H1 (cell line): Measurements from ENCODE around the gene CLDN15. TPM values are rescaled to one million over a fixed set of nuclear protein-coding genes. Genes with fewer than 3 reads are reported as not detected.

Source experiments
- CTCF ChIA-PET: fragments of 300-600 bp; sonication (Branson Sonifier 250); formaldehyde crosslinking; loops from one replicate; lab custom pipeline; 2021; ENCODE audit not compliant: partially characterized antibody; lab: Charles Lee
- POLR2A ChIA-PET: fragments of 300-600 bp; sonication (Branson Sonifier 250); formaldehyde crosslinking; loops from one replicate; lab custom pipeline; 2021; ENCODE audit warnings: inconsistent platforms; ENCODE audit not compliant: partially characterized antibody; lab: Charles Lee
- DNase-seq, 2 experiments: peaks; one replicate each; pipeline versions ENCODE4 v3.0.0 to v3.0.0-alpha.2; 2010 to 2022; ENCODE audit warnings: low spot score in 2 of 2, low read depth in 1 of 2, mixed read lengths in 1 of 2
- FAIRE-seq: peaks from 2 replicates; lab custom pipeline; 2011; peaks lifted over from hg19 to GRCh38; lab: Jason Lieb, UNC
- H2AFZ ChIP-seq: 2 replicates; pipeline ENCODE4 v1.8.1; 2012; ENCODE audit warnings: low read length, inconsistent platforms
- H2AK5ac ChIP-seq: 2 replicates; pipeline ENCODE4 v1.6.1; 2013; ENCODE audit warnings: low read depth, low read length
- H2BK120ac ChIP-seq: replicated peaks from 2 replicates; pipeline ENCODE3; 2013; ENCODE audit warnings: low read depth, low read length, inconsistent platforms
- H2BK12ac ChIP-seq: 2 replicates; pipeline ENCODE4 v1.6.1; 2013; ENCODE audit warnings: low read depth, low read length
- H2BK15ac ChIP-seq: 2 replicates; pipeline ENCODE4 v1.6.1; 2013; ENCODE audit warnings: low read length
- H2BK20ac ChIP-seq: 2 replicates; pipeline ENCODE4 v1.6.1; 2013; ENCODE audit warnings: low read length
- H2BK5ac ChIP-seq: 2 replicates; pipeline ENCODE4 v1.6.1; 2013; ENCODE audit warnings: low read depth, low read length
- H3K14ac ChIP-seq: 2 replicates; pipeline ENCODE4 v1.6.1; 2013; ENCODE audit warnings: inconsistent platforms; ENCODE audit not compliant: insufficient read length
- H3K18ac ChIP-seq: 2 replicates; pipeline ENCODE4 v1.6.1; 2013; ENCODE audit warnings: low read length; ENCODE audit errors: extremely low read depth
- H3K23ac ChIP-seq: 2 replicates; pipeline ENCODE4 v1.6.1; 2013; ENCODE audit warnings: inconsistent platforms; ENCODE audit not compliant: insufficient read length
- H3K23me2 ChIP-seq: 2 replicates; pipeline ENCODE4 v1.6.1; 2013; ENCODE audit warnings: low read depth, low read length
- H3K27ac ChIP-seq: 2 replicates; pipeline ENCODE4 v1.6.1; 2011; ENCODE audit warnings: low read depth, low read length, inconsistent platforms
- H3K27me3 ChIP-seq, 4 experiments: replicated peaks in 1 of 4; 1 replicate in 1 of 4; 2 replicates in 3 of 4; pipeline versions ENCODE4 v1.6.1 to v1.8.1; 2011 to 2013; ENCODE audit warnings: low read length in 3 of 4, mild to moderate bottlenecking in 3 of 4, inconsistent platforms in 2 of 4, mixed read lengths in 2 of 4, moderate library complexity in 1 of 4; ENCODE audit not compliant: control insufficient read depth in 3 of 4, insufficient read depth in 3 of 4; ENCODE audit errors: extremely low read depth in 1 of 4
- H3K36me3 ChIP-seq, 4 experiments: 2 replicates each; pipeline versions ENCODE4 v1.6.1 to v1.8.1; 2011 to 2013; ENCODE audit warnings: mild to moderate bottlenecking in 4 of 4, low read length in 3 of 4, moderate library complexity in 2 of 4, control low read depth in 1 of 4, inconsistent platforms in 1 of 4; ENCODE audit not compliant: insufficient read depth in 4 of 4, control insufficient read depth in 2 of 4
- H3K4ac ChIP-seq: replicated peaks from 2 replicates; pipeline ENCODE3; 2013; ENCODE audit warnings: low read length, low read depth, mixed read lengths, inconsistent platforms; ENCODE audit not compliant: insufficient read length
- H3K4me1 ChIP-seq, 4 experiments: replicated peaks in 1 of 4; 1 replicate in 1 of 4; 2 replicates in 3 of 4; pipeline versions ENCODE4 v1.6.1 to v1.8.1; 2011 to 2013; ENCODE audit warnings: low read length in 3 of 4, inconsistent platforms in 2 of 4, mixed read lengths in 1 of 4; ENCODE audit not compliant: insufficient read depth in 4 of 4, control insufficient read depth in 3 of 4
- H3K4me2 ChIP-seq, 2 experiments: 2 replicates each; pipeline versions ENCODE4 v1.6.1 to v1.8.1; 2011 to 2013; ENCODE audit warnings: low read depth in 2 of 2, low read length in 2 of 2, control low read depth in 1 of 2, inconsistent platforms in 1 of 2, mild to moderate bottlenecking in 1 of 2; ENCODE audit not compliant: insufficient read depth in 1 of 2
- H3K4me3 ChIP-seq, 4 experiments: fragments of 200-600, 300-600 bp in 1 of 4; sonication (generic), shearing (Covaris generic), sonication (Bioruptor Twin) in 1 of 4; 2 replicates each; pipeline versions ENCODE4 v1.5.1 to v1.8.1; 2011 to 2016; ENCODE audit warnings: low read length in 4 of 4, low read depth in 3 of 4, control low read depth in 2 of 4, inconsistent platforms in 2 of 4, mild to moderate bottlenecking in 2 of 4, mixed read lengths in 1 of 4, moderate library complexity in 1 of 4; ENCODE audit not compliant: insufficient read depth in 2 of 4; ENCODE audit errors: extremely low read depth in 1 of 4
- H3K56ac ChIP-seq: replicated peaks from 2 replicates; pipeline ENCODE3; 2013; ENCODE audit warnings: low read depth, mild to moderate bottlenecking, mixed read lengths, low read length, inconsistent platforms; ENCODE audit not compliant: insufficient read length
- H3K79me1 ChIP-seq: 2 replicates; pipeline ENCODE4 v1.6.1; 2013; ENCODE audit warnings: low read depth, low read length, control low read depth
- H3K79me2 ChIP-seq, 2 experiments: 2 replicates each; pipeline versions ENCODE4 v1.6.1 to v1.8.1; 2012 to 2013; ENCODE audit warnings: low read length in 2 of 2, mild to moderate bottlenecking in 2 of 2, inconsistent platforms in 1 of 2; ENCODE audit not compliant: insufficient read depth in 2 of 2, control insufficient read depth in 1 of 2
- H3K9ac ChIP-seq, 4 experiments: replicated peaks in 1 of 4; 1 replicate in 1 of 4; 2 replicates in 3 of 4; pipeline versions ENCODE4 v1.6.1 to v1.8.1; 2011 to 2013; ENCODE audit warnings: low read depth in 3 of 4, low read length in 3 of 4, control low read depth in 2 of 4, mild to moderate bottlenecking in 2 of 4, moderate library complexity in 2 of 4, inconsistent platforms in 1 of 4; ENCODE audit errors: extremely low read depth in 1 of 4
- H3K9me3 ChIP-seq, 2 experiments: 2 replicates each; pipeline versions ENCODE4 v1.6.1 to v1.8.1; 2012 to 2013; ENCODE audit warnings: mild to moderate bottlenecking in 2 of 2, moderate library complexity in 2 of 2, control low read depth in 1 of 2, inconsistent platforms in 1 of 2, low read depth in 1 of 2, low read length in 1 of 2, mixed read lengths in 1 of 2; ENCODE audit not compliant: insufficient read depth in 2 of 2
- H4K20me1 ChIP-seq, 2 experiments: replicated peaks in 1 of 2; 2 replicates each; pipeline versions ENCODE3 to v1.8.1; 2011 to 2013; ENCODE audit warnings: inconsistent platforms in 2 of 2, low read length in 2 of 2, mild to moderate bottlenecking in 1 of 2; ENCODE audit not compliant: insufficient read depth in 2 of 2, control insufficient read depth in 1 of 2
- H4K5ac ChIP-seq: 2 replicates; pipeline ENCODE4 v1.6.1; 2013; ENCODE audit warnings: low read length, low read depth, mixed read lengths, inconsistent platforms; ENCODE audit not compliant: insufficient read length
- H4K8ac ChIP-seq: 2 replicates; pipeline ENCODE4 v1.8.0; 2013; ENCODE audit warnings: mild to moderate bottlenecking, moderate library complexity, low read length, inconsistent platforms; ENCODE audit not compliant: insufficient read depth; ENCODE audit errors: extremely low read depth
- H4K91ac ChIP-seq: replicated peaks from 2 replicates; pipeline ENCODE3; 2013; ENCODE audit warnings: low read length, mixed read lengths, inconsistent platforms; ENCODE audit not compliant: insufficient read length
- ASH2L ChIP-seq: fragments of 200-600, 300-600 bp; sonication (generic); IDR thresholded peaks from one replicate; pipeline ENCODE4 v1.7.1; 2017; ENCODE audit warnings: low read length
- EP300 ChIP-seq, 2 experiments: IDR thresholded peaks; 1 replicate in 1 of 2; 2 replicates in 1 of 2; pipeline ENCODE4 v1.6.1; 2011 to 2012; ENCODE audit warnings: low read depth in 2 of 2, low read length in 2 of 2, mild to moderate bottlenecking in 2 of 2, borderline replicate concordance in 1 of 2, inconsistent platforms in 1 of 2, moderate library complexity in 1 of 2
- HDAC2 ChIP-seq, 2 experiments: fragments of 300-600 bp in 1 of 2; sonication (generic) in 1 of 2; IDR thresholded peaks; 2 replicates each; pipeline ENCODE4 v1.6.1; 2011 to 2012; ENCODE audit warnings: low read depth in 2 of 2, low read length in 2 of 2, mild to moderate bottlenecking in 2 of 2, moderate library complexity in 2 of 2, borderline replicate concordance in 1 of 2, inconsistent platforms in 1 of 2
- JUND ChIP-seq: IDR thresholded peaks from 2 replicates; pipeline ENCODE4 v1.6.1; 2011; ENCODE audit warnings: mild to moderate bottlenecking, improper control_type of control experiment, low read length
- KDM4A ChIP-seq: IDR thresholded peaks from one replicate; pipeline ENCODE4 v1.7.1; 2012; ENCODE audit warnings: low read depth, mild to moderate bottlenecking, moderate library complexity, low read length, inconsistent platforms; ENCODE audit not compliant: severe bottlenecking
- NANOG ChIP-seq: IDR thresholded peaks from 2 replicates; pipeline ENCODE4 v1.6.1; 2011; ENCODE audit warnings: low read length, low read depth, mild to moderate bottlenecking, inconsistent platforms; ENCODE audit not compliant: insufficient read depth, poor library complexity, severe bottlenecking
- POU5F1 ChIP-seq: IDR thresholded peaks from 2 replicates; pipeline ENCODE4 v1.6.1; 2011; ENCODE audit warnings: low read depth, mild to moderate bottlenecking, low read length, moderate library complexity
- SP1 ChIP-seq: IDR thresholded peaks from 2 replicates; pipeline ENCODE4 v1.6.1; 2011; ENCODE audit warnings: low read depth, low read length
- SP4 ChIP-seq: IDR thresholded peaks from 2 replicates; pipeline ENCODE4 v1.6.1; 2012; ENCODE audit warnings: low read length, inconsistent platforms
- TCF12 ChIP-seq: IDR thresholded peaks from 2 replicates; pipeline ENCODE4 v1.6.1; 2011; ENCODE audit warnings: low read depth, mild to moderate bottlenecking, low read length
- ZNF274 ChIP-seq: IDR thresholded peaks from 2 replicates; pipeline ENCODE4 v1.7.0; 2012; ENCODE audit warnings: low read length, borderline replicate concordance; ENCODE audit errors: extremely low read depth
- WGBS, 2 experiments: shearing (Covaris generic) in 1 of 2; methylation state at CpG; one replicate each; pipeline versions ENCODE4 v1.1.6 to v1.1.7; 2013 to 2015; ENCODE audit warnings: low lambda C conversion rate in 2 of 2, mixed read lengths in 2 of 2, inconsistent platforms in 1 of 2, low coverage in 1 of 2, missing lambda C conversion rate in 1 of 2; ENCODE audit not compliant: insufficient replicate concordance in 2 of 2, insufficient coverage in 1 of 2, insufficient read length in 1 of 2; ENCODE audit errors: extremely low coverage in 1 of 2, missing lambda C conversion rate in 1 of 2; 5-methylcytosine and 5-hydroxymethylcytosine counted together
- polyA plus RNA-seq, 7 experiments: library from polyadenylated mRNA; depleted of rRNA in 3 of 7; stranded (reverse) in 5 of 7; unstranded in 2 of 7; fragments of >200 nt in 5 of 7; fragments of 200-250 nt in 2 of 7; gene quantifications; 1 replicate in 5 of 7; 2 replicates in 1 of 7; 4 replicates in 1 of 7; pipeline versions ENCODE4 v1.2.1 to v1.2.3, GENCODE V29; 2011 to 2013; ENCODE audit warnings: missing spikeins in 2 of 7, mixed read lengths in 2 of 7
- total RNA-seq: library from RNA; stranded (reverse); fragmentation: NEBNext Ultra II Directional; extraction: Animal tissue kit (Norgen Biotek cat#: 25700); gene quantifications from 2 replicates; pipeline ENCODE4 v1.2.1, GENCODE V29; 2021
- TF ChIP-seq, protein P1 (sequence below): IDR thresholded peaks from 2 replicates; pipeline ENCODE4 v1.6.1; 2012; ENCODE audit warnings: low read length, inconsistent platforms

The CLDN15 gene
- total and polyA plus RNA-seq, 2 of the 8 experiments (the other 6 are each of a cell fraction or from before 2014, with no cell fraction given) = 5.5 to 7.6 TPM

DNA sequence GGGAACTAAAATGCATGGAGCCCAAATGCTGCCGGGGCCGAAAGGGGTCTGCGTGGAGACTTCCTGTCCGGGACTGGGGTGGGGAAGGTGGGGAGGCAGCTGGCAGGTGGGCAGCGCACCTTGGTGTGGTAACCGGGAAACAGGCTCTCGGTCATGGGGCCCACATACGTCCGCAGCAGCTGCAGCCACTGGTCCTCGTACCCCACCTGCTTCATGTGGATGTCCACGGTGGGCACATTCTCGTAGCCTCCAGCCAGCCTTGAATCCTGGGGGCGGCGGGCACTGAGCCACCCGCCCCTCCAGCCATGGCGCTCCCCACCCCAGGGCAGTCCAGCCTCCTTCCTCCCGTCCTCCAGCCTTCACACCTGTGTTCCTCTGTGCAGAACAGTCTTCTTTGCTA, 30.1 kb downstream of the CLDN15 start:
- DNase-seq (no peak), FAIRE-seq (no peak)
- no peak overlapping the region; the same call in 1 of the 2 replicates for H3K18ac ChIP-seq
- no peaks in the 10 kb centered on the region for H3K79me2 ChIP-seq
- no peak overlapping the region for H3K27ac ChIP-seq
- no peak overlapping the region for H4K91ac ChIP-seq
- CTCF ChIA-PET = interaction anchor here (0.5 to 2.3 kb wide), 8 partner anchors 10 to 257 kb away, joined by 3 to 7 read pairs (median 4); partner anchors contain the start of genes PLOD3 and ZNHIT1
- H2AFZ ChIP-seq = no peak overlapping the region
- no peak overlapping the region for H2BK15ac ChIP-seq
- no peak overlapping the region for H2AK5ac ChIP-seq
- no peak overlapping the region for H4K5ac ChIP-seq
- no peak overlapping the region for H4K8ac ChIP-seq
- H3K23me2 ChIP-seq = no peaks in the 10 kb centered on the region
- no peaks in the 10 kb centered on the region; a peak in 3 of 8 replicates for H3K36me3 ChIP-seq
- no peak overlapping the region for H2BK5ac ChIP-seq
- 93% methylated on average over 7 of the region's 17 CpGs; no CpG with 5 or more reads in 1 of the 2 experiments for WGBS, 2 experiments
- peaks cover 0 to 2% of the 10 kb centered on the region in 2 experiments for H4K20me1 ChIP-seq
- no peak overlapping the region for H3K4me2 ChIP-seq
- no peak overlapping the region for H3K9ac ChIP-seq
- no peak overlapping the region for H3K4me3 ChIP-seq
- H3K79me1 ChIP-seq = no peaks in the 10 kb centered on the region
- H3K27me3 ChIP-seq = peaks cover 0 to 5% (median 1%) of the 10 kb centered on the region in 4 experiments; a peak in 4 of 7 replicates
- POLR2A ChIA-PET = interaction anchor here (0.8 to 1.8 kb wide), 7 partner anchors 9 to 87 kb away, joined by 3 to 7 read pairs (median 3); partner anchors contain the start of genes PLOD3 and ZNHIT1
- no peak overlapping the region for H2BK120ac ChIP-seq
- H3K9me3 ChIP-seq = no peaks in the 10 kb centered on the region
- H2BK20ac ChIP-seq = no peak overlapping the region
- peaks cover 0 to 3% (median 0%) of the 10 kb centered on the region in 4 experiments; a peak in 1 of 7 replicates for H3K4me1 ChIP-seq
- no peak overlapping the region for H3K56ac ChIP-seq
- no peak overlapping the region for H3K14ac ChIP-seq
- no peak overlapping the region for H3K23ac ChIP-seq
- no peak overlapping the region for H3K4ac ChIP-seq
- no peak overlapping the region for H2BK12ac ChIP-seq
- TF ChIP-seq POU5F1 (no peak), JUND (no peak), KDM4A (no peak), ZNF274 (no peak), SP4 (no peak), SP1 (no peak), ASH2L (no peak), NANOG (no peak), TCF12 (no peak), HDAC2 (IDR thresholded peaks at IDR 0.05; ENCODE audit: borderline replicate concordance in 1 of 2, low read depth in 2 of 2, low read length in 2 of 2) (no peak), EP300 (IDR thresholded peaks at IDR 0.05; ENCODE audit: borderline replicate concordance in 1 of 2, low read depth in 2 of 2, low read length in 2 of 2) (no peak)
- TF ChIP-seq, protein P1, sequence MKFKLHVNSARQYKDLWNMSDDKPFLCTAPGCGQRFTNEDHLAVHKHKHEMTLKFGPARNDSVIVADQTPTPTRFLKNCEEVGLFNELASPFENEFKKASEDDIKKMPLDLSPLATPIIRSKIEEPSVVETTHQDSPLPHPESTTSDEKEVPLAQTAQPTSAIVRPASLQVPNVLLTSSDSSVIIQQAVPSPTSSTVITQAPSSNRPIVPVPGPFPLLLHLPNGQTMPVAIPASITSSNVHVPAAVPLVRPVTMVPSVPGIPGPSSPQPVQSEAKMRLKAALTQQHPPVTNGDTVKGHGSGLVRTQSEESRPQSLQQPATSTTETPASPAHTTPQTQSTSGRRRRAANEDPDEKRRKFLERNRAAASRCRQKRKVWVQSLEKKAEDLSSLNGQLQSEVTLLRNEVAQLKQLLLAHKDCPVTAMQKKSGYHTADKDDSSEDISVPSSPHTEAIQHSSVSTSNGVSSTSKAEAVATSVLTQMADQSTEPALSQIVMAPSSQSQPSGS = no peak
